HEK293T (cell line): Measurements from ENCODE around the gene ZNF135.

Source experiments
- BHLHE40 ChIP-seq: fragments of 450-650 bp; IDR thresholded peaks from 2 replicates; pipeline ENCODE4 v1.6.1; 2016; ENCODE audit warnings: mild to moderate bottlenecking, moderate library complexity, borderline replicate concordance
- ELF4 ChIP-seq: fragments of 450-650 bp; IDR thresholded peaks from 2 replicates; pipeline ENCODE4 v1.6.1; 2017; ENCODE audit warnings: antibody characterized with exemption
- FOXK2 ChIP-seq: fragments of 450-650 bp; IDR thresholded peaks from 2 replicates; pipeline ENCODE4 v1.6.1; 2016; ENCODE audit warnings: mild to moderate bottlenecking
- FOXM1 ChIP-seq: fragments of 450-650 bp; IDR thresholded peaks from 2 replicates; pipeline ENCODE4 v1.6.1; 2017; ENCODE audit warnings: mild to moderate bottlenecking, borderline replicate concordance
- LEF1 ChIP-seq: fragments of 450-650 bp; IDR thresholded peaks from 2 replicates; pipeline ENCODE4 v1.6.1; 2017; ENCODE audit warnings: mild to moderate bottlenecking, borderline replicate concordance
- SP1 ChIP-seq: fragments of 450-650 bp; IDR thresholded peaks from 2 replicates; pipeline ENCODE4 v1.6.1; 2017
- SUZ12 ChIP-seq: fragments of 450-650 bp; IDR thresholded peaks from 2 replicates; pipeline ENCODE4 v1.6.1; 2016; ENCODE audit warnings: mild to moderate bottlenecking
- TARDBP ChIP-seq: fragments of 450-650 bp; IDR thresholded peaks from 2 replicates; pipeline ENCODE4 v1.6.1; 2016
- ZNF384 ChIP-seq: fragments of 450-650 bp; IDR thresholded peaks from 2 replicates; pipeline ENCODE4 v1.6.1; 2016

GRCh38 chr19:58044886-58045285 is 14.2 kb upstream of the ZNF135 start:
- TF ChIP-seq TARDBP (no peak), ZNF384 (no peak), BHLHE40 (no peak), ELF4 (no peak), FOXM1 (no peak), SP1 (no peak), SUZ12 (no peak), LEF1 (no peak), FOXK2 (no peak)
